H1 (cell line): ENCODE results near the gene PWP2. TPM values are rescaled to one million over a fixed set of nuclear protein-coding genes. Genes with fewer than 3 reads are reported as not detected.

Experiments
- CTCF ChIA-PET: fragments of 300-600 bp; sonication (Branson Sonifier 250); formaldehyde crosslinking; loops from one replicate; lab custom pipeline; 2021; ENCODE audit not compliant: partially characterized antibody; lab: Charles Lee
- POLR2A ChIA-PET: fragments of 300-600 bp; sonication (Branson Sonifier 250); formaldehyde crosslinking; loops from one replicate; lab custom pipeline; 2021; ENCODE audit warnings: inconsistent platforms; ENCODE audit not compliant: partially characterized antibody; lab: Charles Lee
- DNase-seq, 2 experiments: peaks; one replicate each; pipeline versions ENCODE4 v3.0.0 to v3.0.0-alpha.2; 2010 to 2022; ENCODE audit warnings: low spot score in 2 of 2, low read depth in 1 of 2, mixed read lengths in 1 of 2
- FAIRE-seq: peaks from 2 replicates; lab custom pipeline; 2011; peaks lifted over from hg19 to GRCh38; lab: Jason Lieb, UNC
- H2AFZ ChIP-seq: 2 replicates; pipeline ENCODE4 v1.8.1; 2012; ENCODE audit warnings: low read length, inconsistent platforms
- H2AK5ac ChIP-seq: 2 replicates; pipeline ENCODE4 v1.6.1; 2013; ENCODE audit warnings: low read depth, low read length
- H2BK120ac ChIP-seq: replicated peaks from 2 replicates; pipeline ENCODE3; 2013; ENCODE audit warnings: low read depth, low read length, inconsistent platforms
- H2BK12ac ChIP-seq: 2 replicates; pipeline ENCODE4 v1.6.1; 2013; ENCODE audit warnings: low read depth, low read length
- H2BK15ac ChIP-seq: 2 replicates; pipeline ENCODE4 v1.6.1; 2013; ENCODE audit warnings: low read length
- H2BK20ac ChIP-seq: 2 replicates; pipeline ENCODE4 v1.6.1; 2013; ENCODE audit warnings: low read length
- H2BK5ac ChIP-seq: 2 replicates; pipeline ENCODE4 v1.6.1; 2013; ENCODE audit warnings: low read depth, low read length
- H3K14ac ChIP-seq: 2 replicates; pipeline ENCODE4 v1.6.1; 2013; ENCODE audit warnings: inconsistent platforms; ENCODE audit not compliant: insufficient read length
- H3K18ac ChIP-seq: 2 replicates; pipeline ENCODE4 v1.6.1; 2013; ENCODE audit warnings: low read length; ENCODE audit errors: extremely low read depth
- H3K23ac ChIP-seq: 2 replicates; pipeline ENCODE4 v1.6.1; 2013; ENCODE audit warnings: inconsistent platforms; ENCODE audit not compliant: insufficient read length
- H3K23me2 ChIP-seq: 2 replicates; pipeline ENCODE4 v1.6.1; 2013; ENCODE audit warnings: low read depth, low read length
- H3K27ac ChIP-seq: 2 replicates; pipeline ENCODE4 v1.6.1; 2011; ENCODE audit warnings: low read depth, low read length, inconsistent platforms
- H3K27me3 ChIP-seq, 4 experiments: replicated peaks in 1 of 4; 1 replicate in 1 of 4; 2 replicates in 3 of 4; pipeline versions ENCODE4 v1.6.1 to v1.8.1; 2011 to 2013; ENCODE audit warnings: low read length in 3 of 4, mild to moderate bottlenecking in 3 of 4, inconsistent platforms in 2 of 4, mixed read lengths in 2 of 4, moderate library complexity in 1 of 4; ENCODE audit not compliant: control insufficient read depth in 3 of 4, insufficient read depth in 3 of 4; ENCODE audit errors: extremely low read depth in 1 of 4
- H3K36me3 ChIP-seq, 4 experiments: 2 replicates each; pipeline versions ENCODE4 v1.6.1 to v1.8.1; 2011 to 2013; ENCODE audit warnings: mild to moderate bottlenecking in 4 of 4, low read length in 3 of 4, moderate library complexity in 2 of 4, control low read depth in 1 of 4, inconsistent platforms in 1 of 4; ENCODE audit not compliant: insufficient read depth in 4 of 4, control insufficient read depth in 2 of 4
- H3K4ac ChIP-seq: replicated peaks from 2 replicates; pipeline ENCODE3; 2013; ENCODE audit warnings: low read length, low read depth, mixed read lengths, inconsistent platforms; ENCODE audit not compliant: insufficient read length
- H3K4me1 ChIP-seq, 4 experiments: replicated peaks in 1 of 4; 1 replicate in 1 of 4; 2 replicates in 3 of 4; pipeline versions ENCODE4 v1.6.1 to v1.8.1; 2011 to 2013; ENCODE audit warnings: low read length in 3 of 4, inconsistent platforms in 2 of 4, mixed read lengths in 1 of 4; ENCODE audit not compliant: insufficient read depth in 4 of 4, control insufficient read depth in 3 of 4
- H3K4me2 ChIP-seq, 2 experiments: 2 replicates each; pipeline versions ENCODE4 v1.6.1 to v1.8.1; 2011 to 2013; ENCODE audit warnings: low read depth in 2 of 2, low read length in 2 of 2, control low read depth in 1 of 2, inconsistent platforms in 1 of 2, mild to moderate bottlenecking in 1 of 2; ENCODE audit not compliant: insufficient read depth in 1 of 2
- H3K4me3 ChIP-seq, 4 experiments: fragments of 200-600, 300-600 bp in 1 of 4; sonication (generic), shearing (Covaris generic), sonication (Bioruptor Twin) in 1 of 4; 2 replicates each; pipeline versions ENCODE4 v1.5.1 to v1.8.1; 2011 to 2016; ENCODE audit warnings: low read length in 4 of 4, low read depth in 3 of 4, control low read depth in 2 of 4, inconsistent platforms in 2 of 4, mild to moderate bottlenecking in 2 of 4, mixed read lengths in 1 of 4, moderate library complexity in 1 of 4; ENCODE audit not compliant: insufficient read depth in 2 of 4; ENCODE audit errors: extremely low read depth in 1 of 4
- H3K56ac ChIP-seq: replicated peaks from 2 replicates; pipeline ENCODE3; 2013; ENCODE audit warnings: low read depth, mild to moderate bottlenecking, mixed read lengths, low read length, inconsistent platforms; ENCODE audit not compliant: insufficient read length
- H3K79me1 ChIP-seq: 2 replicates; pipeline ENCODE4 v1.6.1; 2013; ENCODE audit warnings: low read depth, low read length, control low read depth
- H3K79me2 ChIP-seq, 2 experiments: 2 replicates each; pipeline versions ENCODE4 v1.6.1 to v1.8.1; 2012 to 2013; ENCODE audit warnings: low read length in 2 of 2, mild to moderate bottlenecking in 2 of 2, inconsistent platforms in 1 of 2; ENCODE audit not compliant: insufficient read depth in 2 of 2, control insufficient read depth in 1 of 2
- H3K9ac ChIP-seq, 4 experiments: replicated peaks in 1 of 4; 1 replicate in 1 of 4; 2 replicates in 3 of 4; pipeline versions ENCODE4 v1.6.1 to v1.8.1; 2011 to 2013; ENCODE audit warnings: low read depth in 3 of 4, low read length in 3 of 4, control low read depth in 2 of 4, mild to moderate bottlenecking in 2 of 4, moderate library complexity in 2 of 4, inconsistent platforms in 1 of 4; ENCODE audit errors: extremely low read depth in 1 of 4
- H3K9me3 ChIP-seq, 2 experiments: 2 replicates each; pipeline versions ENCODE4 v1.6.1 to v1.8.1; 2012 to 2013; ENCODE audit warnings: mild to moderate bottlenecking in 2 of 2, moderate library complexity in 2 of 2, control low read depth in 1 of 2, inconsistent platforms in 1 of 2, low read depth in 1 of 2, low read length in 1 of 2, mixed read lengths in 1 of 2; ENCODE audit not compliant: insufficient read depth in 2 of 2
- H4K20me1 ChIP-seq, 2 experiments: replicated peaks in 1 of 2; 2 replicates each; pipeline versions ENCODE3 to v1.8.1; 2011 to 2013; ENCODE audit warnings: inconsistent platforms in 2 of 2, low read length in 2 of 2, mild to moderate bottlenecking in 1 of 2; ENCODE audit not compliant: insufficient read depth in 2 of 2, control insufficient read depth in 1 of 2
- H4K5ac ChIP-seq: 2 replicates; pipeline ENCODE4 v1.6.1; 2013; ENCODE audit warnings: low read length, low read depth, mixed read lengths, inconsistent platforms; ENCODE audit not compliant: insufficient read length
- H4K8ac ChIP-seq: 2 replicates; pipeline ENCODE4 v1.8.0; 2013; ENCODE audit warnings: mild to moderate bottlenecking, moderate library complexity, low read length, inconsistent platforms; ENCODE audit not compliant: insufficient read depth; ENCODE audit errors: extremely low read depth
- H4K91ac ChIP-seq: replicated peaks from 2 replicates; pipeline ENCODE3; 2013; ENCODE audit warnings: low read length, mixed read lengths, inconsistent platforms; ENCODE audit not compliant: insufficient read length
- CBX5 ChIP-seq: fragments of 300-800, 300-1000 bp; sonication (generic); IDR thresholded peaks from 2 replicates; pipeline ENCODE4 v1.7.1; 2016; ENCODE audit warnings: antibody characterized with exemption, low read length, low read depth
- JUND ChIP-seq: IDR thresholded peaks from 2 replicates; pipeline ENCODE4 v1.6.1; 2011; ENCODE audit warnings: mild to moderate bottlenecking, improper control_type of control experiment, low read length
- KDM1A ChIP-seq: fragments of 200-600, 300-600 bp; sonication (generic); IDR thresholded peaks from 2 replicates; pipeline ENCODE4 v1.7.1; 2016; ENCODE audit warnings: mild to moderate bottlenecking, low read length, borderline replicate concordance
- PHF8 ChIP-seq: fragments of 200-600 bp; sonication (generic); conservative IDR thresholded peaks from 2 replicates; pipeline ENCODE4 v1.7.1; 2012; ENCODE audit warnings: low read depth, mild to moderate bottlenecking, inconsistent platforms, low read length, moderate library complexity
- POLR2A ChIP-seq, 2 experiments: IDR thresholded peaks; 1 replicate in 1 of 2; 2 replicates in 1 of 2; pipeline ENCODE4 v1.6.1; 2011; ENCODE audit warnings: low read depth in 2 of 2, low read length in 2 of 2, mild to moderate bottlenecking in 2 of 2; ENCODE audit errors: control extremely low read depth in 1 of 2
- RXRA ChIP-seq: IDR thresholded peaks from 2 replicates; pipeline ENCODE4 v1.6.1; 2011; ENCODE audit warnings: low read depth, mild to moderate bottlenecking, low read length, moderate library complexity; ENCODE audit not compliant: insufficient read depth
- WGBS, 2 experiments: shearing (Covaris generic) in 1 of 2; methylation state at CpG; one replicate each; pipeline versions ENCODE4 v1.1.6 to v1.1.7; 2013 to 2015; ENCODE audit warnings: low lambda C conversion rate in 2 of 2, mixed read lengths in 2 of 2, inconsistent platforms in 1 of 2, low coverage in 1 of 2, missing lambda C conversion rate in 1 of 2; ENCODE audit not compliant: insufficient replicate concordance in 2 of 2, insufficient coverage in 1 of 2, insufficient read length in 1 of 2; ENCODE audit errors: extremely low coverage in 1 of 2, missing lambda C conversion rate in 1 of 2; 5-methylcytosine and 5-hydroxymethylcytosine counted together
- polyA plus RNA-seq, 7 experiments: library from polyadenylated mRNA; depleted of rRNA in 3 of 7; stranded (reverse) in 5 of 7; unstranded in 2 of 7; fragments of >200 nt in 5 of 7; fragments of 200-250 nt in 2 of 7; gene quantifications; 1 replicate in 5 of 7; 2 replicates in 1 of 7; 4 replicates in 1 of 7; pipeline versions ENCODE4 v1.2.1 to v1.2.3, GENCODE V29; 2011 to 2013; ENCODE audit warnings: missing spikeins in 2 of 7, mixed read lengths in 2 of 7
- total RNA-seq: library from RNA; stranded (reverse); fragmentation: NEBNext Ultra II Directional; extraction: Animal tissue kit (Norgen Biotek cat#: 25700); gene quantifications from 2 replicates; pipeline ENCODE4 v1.2.1, GENCODE V29; 2021

Gene PWP2
- total and polyA plus RNA-seq, 2 of the 8 experiments (the other 6 are each of a cell fraction or from before 2014, with no cell fraction given) = 4.4 to 6.7 TPM

DNA sequence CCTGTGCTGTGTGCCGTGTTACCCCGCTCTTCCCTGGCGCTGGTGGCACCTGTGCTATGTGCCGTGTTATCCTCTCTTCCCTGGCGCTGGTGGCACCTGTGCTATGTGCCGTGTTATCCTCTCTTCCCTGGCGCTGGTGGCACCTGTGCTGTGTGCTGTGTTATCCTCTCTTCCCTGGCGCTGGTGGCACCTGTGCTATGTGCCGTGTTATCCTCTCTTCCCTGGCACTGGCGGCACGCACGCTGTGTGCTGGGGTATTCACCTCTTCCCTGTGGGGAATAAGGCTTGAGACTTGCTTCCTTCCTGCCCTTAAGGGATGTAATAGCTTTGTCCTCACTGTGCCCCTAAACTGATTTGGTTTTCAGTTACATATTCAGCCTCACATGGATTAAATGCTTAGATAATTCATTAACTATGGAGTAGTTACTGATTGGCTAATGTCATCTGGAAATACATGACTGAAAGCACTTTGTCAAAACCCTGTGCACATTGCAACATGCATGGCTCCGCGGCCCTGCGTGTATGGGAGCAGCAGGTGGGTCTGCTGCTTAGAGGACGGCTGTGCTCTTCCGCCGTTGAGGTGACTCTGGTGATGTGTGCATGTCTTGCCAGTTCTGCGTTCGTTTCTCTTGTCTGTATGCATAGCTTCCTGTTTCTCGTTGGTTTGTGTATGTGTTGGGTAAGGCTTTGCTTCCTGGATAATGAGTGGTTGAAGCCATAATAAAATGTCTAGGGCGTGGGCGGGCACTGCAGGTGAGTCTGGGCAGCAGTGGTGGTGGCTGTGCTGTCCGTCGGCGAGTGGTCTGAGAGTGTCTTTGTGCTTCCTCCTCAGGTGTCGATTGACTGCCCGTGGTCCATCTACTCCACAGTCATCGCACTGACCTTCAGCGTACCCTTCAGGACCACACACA lies 17.9 kb upstream of the PWP2 start:
- no peak overlapping the region for H3K4me3 ChIP-seq
- no peak overlapping the region for H4K8ac ChIP-seq
- H2BK5ac ChIP-seq = no peak overlapping the region; the same call in 1 of the 2 replicates
- no peak overlapping the region for H2BK120ac ChIP-seq
- no peak overlapping the region for H3K4ac ChIP-seq
- no peak overlapping the region for H3K56ac ChIP-seq
- no peaks in the 10 kb centered on the region for H3K9me3 ChIP-seq
- DNase-seq (peak in 1 of 2 experiments; percentile 17), FAIRE-seq (no peak)
- H3K27ac ChIP-seq = no peak overlapping the region
- H3K27me3 ChIP-seq = no peaks in the 10 kb centered on the region
- H3K18ac ChIP-seq = no peak overlapping the region
- H4K91ac ChIP-seq = no peak overlapping the region
- H2BK15ac ChIP-seq = no peak overlapping the region
- no peak overlapping the region for H2BK20ac ChIP-seq
- no peak overlapping the region for H3K9ac ChIP-seq
- TF ChIP-seq RXRA = no peak
- no peak for TF ChIP-seq PHF8
- TF ChIP-seq JUND = no peak
- TF ChIP-seq POLR2A (IDR thresholded peaks at IDR 0.05; ENCODE audit: control extremely low read depth in 1 of 2, low read depth in 2 of 2, low read length in 2 of 2) = no peak
- no peak for TF ChIP-seq CBX5
- TF ChIP-seq KDM1A = no peak
- no peak overlapping the region for H3K4me2 ChIP-seq
- H2AFZ ChIP-seq = no peak overlapping the region
- H4K5ac ChIP-seq = no peak overlapping the region
- POLR2A ChIA-PET = no interaction called here
- CTCF ChIA-PET = interaction anchor here (1.9 kb wide), 1 partner anchor 10 kb away, joined by 6 read pairs; no protein-coding TSS in a partner anchor
- no peaks in the 10 kb centered on the region for H3K79me2 ChIP-seq
- no peaks in the 10 kb centered on the region for H3K23me2 ChIP-seq
- WGBS, 2 experiments = 89% methylated on average over 27 of the region's 30 CpGs; no CpG with 5 or more reads in 1 of the 2 experiments
- no peak overlapping the region for H2AK5ac ChIP-seq
- peaks cover 2% of the 10 kb centered on the region; the same call in 1 of the 2 replicates for H3K79me1 ChIP-seq
- peaks cover 3 to 5% of the 10 kb centered on the region in 2 experiments for H4K20me1 ChIP-seq
- H3K14ac ChIP-seq = no peak overlapping the region
- H2BK12ac ChIP-seq = no peak overlapping the region
- H3K23ac ChIP-seq = no peak overlapping the region
- H3K4me1 ChIP-seq = no peaks in the 10 kb centered on the region
- peaks cover 9 to 47% (median 21%) of the 10 kb centered on the region in 4 experiments; a peak in 7 of 8 replicates for H3K36me3 ChIP-seq
